RCC 7860 (cell line): Measurements from ENCODE around the gene LHPP.

Experiments
- DNase-seq: peaks from one replicate; pipeline ENCODE4 v3.0.0-alpha.2; 2015; ENCODE audit warnings: low spot score
- FAIRE-seq: peaks from 2 replicates; lab custom pipeline; 2012; peaks lifted over from hg19 to GRCh38; lab: Jason Lieb, UNC

Gene LHPP

GRCh38 chr10:124447751-124448466 is 13.7 kb upstream of the LHPP start:
- no peak for FAIRE-seq
- no peak for DNase-seq

DNA sequence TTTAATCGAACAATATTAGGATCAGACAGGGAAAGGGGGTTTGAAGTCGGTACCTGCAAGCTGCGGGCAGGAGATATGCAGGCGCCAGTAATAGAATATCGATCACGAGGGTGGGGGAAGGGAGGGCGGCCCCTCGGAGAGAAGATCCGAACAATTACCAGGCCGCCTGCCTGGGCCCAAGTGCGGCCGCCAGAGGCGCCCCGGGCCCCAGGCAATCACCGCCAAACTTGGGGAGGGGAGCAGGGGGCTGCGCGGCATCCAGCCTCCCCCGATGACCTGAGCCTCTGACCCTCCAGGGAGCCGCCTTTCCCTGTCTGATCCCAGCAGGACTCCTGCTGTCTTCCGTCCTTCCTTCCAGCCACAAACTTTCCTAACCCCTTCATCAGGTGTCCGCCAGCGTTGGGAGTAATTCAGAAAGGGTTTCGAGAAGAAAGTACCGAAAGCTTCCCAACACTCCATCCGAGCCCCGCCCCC is 12.9 kb upstream of the LHPP start:
- FAIRE-seq (no peak), DNase-seq (no peak)

DNA sequence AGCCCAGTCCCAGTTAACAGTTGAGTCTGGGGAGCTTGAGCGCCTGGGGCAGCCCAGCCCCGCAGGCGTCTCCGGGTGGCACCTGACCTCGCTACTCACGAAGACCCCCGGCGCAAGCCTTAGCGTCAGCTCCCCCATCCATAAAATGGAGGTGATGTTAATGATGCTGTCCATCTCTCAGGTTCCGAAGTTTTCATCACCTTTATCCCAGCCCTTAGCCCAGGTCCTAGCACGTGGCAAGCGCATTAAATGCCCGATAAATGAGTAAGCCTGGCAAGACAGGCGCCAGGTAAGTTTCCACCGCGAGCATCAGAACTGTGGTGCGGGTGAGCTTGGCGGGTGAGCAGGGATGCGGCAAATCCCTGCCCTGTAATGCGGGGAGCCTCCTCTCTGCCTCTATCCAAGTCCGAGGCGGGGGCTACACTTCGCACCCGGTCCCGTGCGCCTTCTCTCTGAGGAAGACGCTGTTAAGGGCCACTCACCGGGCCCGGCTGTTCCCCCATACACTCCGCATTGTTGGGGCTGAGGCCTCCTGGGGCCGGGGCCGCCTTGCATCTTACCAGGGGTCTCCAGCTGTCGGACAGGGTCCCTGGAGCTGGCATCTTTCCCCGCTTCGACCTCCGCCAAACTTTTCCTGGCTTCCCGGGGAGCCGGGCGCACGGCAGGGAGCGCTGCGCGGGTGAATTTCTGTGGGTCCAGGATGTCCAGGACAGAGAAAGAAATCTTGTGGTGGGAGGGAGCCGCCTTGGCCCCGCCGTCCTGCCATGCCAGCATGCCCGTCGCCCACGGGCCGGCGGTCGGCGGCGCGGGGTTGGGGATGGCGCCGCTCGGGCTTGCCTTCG is 12.2 kb upstream of the LHPP start:
- FAIRE-seq (no peak), DNase-seq (no peak)

DNA sequence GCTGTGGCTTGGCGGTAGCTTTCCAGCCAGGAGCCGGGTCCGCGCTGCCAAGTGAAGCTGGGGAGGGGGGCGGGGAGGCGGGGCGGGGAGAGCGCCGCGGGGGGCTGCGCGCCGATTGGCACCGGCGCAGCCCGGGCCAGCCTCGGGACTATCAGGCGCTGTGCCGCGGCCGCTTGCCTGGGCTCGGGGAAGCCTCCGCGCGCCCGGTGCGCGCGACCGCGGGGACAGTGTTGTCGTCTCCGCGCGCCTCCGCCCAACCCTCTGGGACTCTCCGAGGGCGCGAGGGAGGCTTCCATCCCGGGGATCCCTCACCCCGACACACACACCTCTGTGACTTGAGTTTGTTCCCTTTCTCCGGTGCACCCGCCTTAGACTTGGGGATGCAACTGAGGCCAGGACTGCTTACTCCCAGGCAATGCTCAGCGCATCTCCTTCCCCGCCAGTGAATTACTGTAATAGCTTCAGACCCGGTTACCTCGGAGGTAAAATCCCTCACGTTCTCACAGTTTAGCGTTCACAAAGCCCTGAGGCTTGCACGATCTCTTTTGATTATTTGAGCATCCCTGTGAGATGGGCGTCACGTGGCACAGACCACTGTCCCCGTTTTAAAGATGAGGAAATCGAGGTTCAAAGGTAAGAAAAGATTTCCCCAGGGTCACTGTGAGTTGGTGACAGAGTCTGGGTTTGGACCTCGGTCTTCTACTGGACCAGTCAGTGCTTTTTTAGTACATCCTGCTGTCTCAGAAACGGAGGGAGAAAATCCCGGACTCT is 11.4 kb upstream of the LHPP start, which contains the start of gene NKX1-2:
TSS of gene NKX1-2 (minus strand) at position 24 of the 771 bp plus-strand sequence. CDS start 92 bp downstream, outside the sequence.
- DNase-seq, result no peak
- no peak for FAIRE-seq

DNA sequence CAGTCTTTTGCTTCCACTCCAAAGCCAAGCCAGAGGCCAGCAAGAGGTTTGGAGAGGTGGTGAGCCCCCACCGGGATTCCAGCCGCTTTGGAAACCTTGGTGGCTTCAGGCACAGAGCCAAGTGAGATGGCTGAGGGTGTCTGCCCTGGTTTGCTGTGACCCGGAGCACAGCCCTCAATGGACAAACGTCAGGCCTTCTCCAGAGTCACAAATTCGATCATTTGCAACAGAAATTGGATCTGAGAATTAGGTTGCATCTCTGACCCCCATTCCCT is 10.9 kb upstream of the LHPP start:
- FAIRE-seq (no peak), DNase-seq (no peak)

DNA sequence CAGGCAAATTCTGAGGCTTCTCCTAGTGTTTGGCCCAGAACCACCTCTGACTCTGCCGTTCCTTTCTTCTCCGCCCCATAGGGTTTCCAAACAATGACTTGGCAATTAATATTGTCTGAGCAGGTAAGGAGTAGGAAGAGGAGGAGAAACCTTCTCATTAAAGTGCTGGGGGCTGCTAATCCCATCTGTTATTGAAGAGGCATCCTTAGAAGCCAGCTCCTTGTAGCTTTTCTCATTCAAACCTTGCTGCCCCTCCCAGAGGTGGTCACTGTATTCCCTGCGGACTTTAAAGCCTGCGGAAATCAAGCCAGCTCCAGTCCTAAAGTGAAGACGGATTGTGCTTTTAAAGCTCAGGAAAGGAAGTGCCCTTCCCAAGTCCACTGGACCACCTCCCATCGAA is 10.3 kb upstream of the LHPP start:
- DNase-seq (no peak), FAIRE-seq (no peak)

DNA sequence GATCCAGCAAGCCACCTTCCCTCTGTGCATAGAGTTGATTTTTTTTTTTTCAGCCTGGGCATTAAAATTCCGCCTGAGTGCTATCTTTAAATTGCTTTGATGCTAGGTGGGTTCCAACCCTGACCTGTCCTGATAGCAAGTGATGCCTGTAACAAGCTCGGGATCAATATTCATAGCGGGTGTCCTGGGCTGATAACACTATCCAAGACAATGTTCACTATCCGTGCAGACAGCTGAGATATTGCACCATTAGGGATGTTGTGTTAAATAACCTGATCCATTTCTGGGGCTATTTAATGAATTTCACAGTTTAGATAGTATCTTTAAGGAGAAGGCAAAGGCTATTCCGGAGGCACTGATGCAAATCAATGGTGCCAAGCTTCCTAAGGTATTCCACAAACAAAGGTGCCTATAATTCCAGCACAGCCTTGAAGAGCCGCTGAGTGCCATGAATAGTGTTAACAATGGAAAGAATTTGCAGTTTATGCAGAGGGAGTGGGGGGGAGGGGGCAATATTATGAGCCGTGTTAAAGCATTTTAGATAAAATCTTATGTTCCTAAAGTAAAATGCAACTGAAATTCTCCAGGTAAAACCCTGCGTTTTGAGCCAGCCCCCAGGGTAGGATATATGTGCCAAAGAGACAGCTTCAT is 7.5 kb upstream of the LHPP start:
- DNase-seq (no peak), FAIRE-seq (no peak)

GRCh38 chr10:124455441-124455840 is 6.2 kb upstream of the LHPP start:
- FAIRE-seq (no peak), DNase-seq (no peak)

GRCh38 chr10:124458473-124458872 is 3.1 kb upstream of the LHPP start:
- FAIRE-seq (no peak), DNase-seq (no peak)

GRCh38 chr10:124458889-124459288 is 2.7 kb upstream of the LHPP start:
- no peak for FAIRE-seq
- no peak for DNase-seq

- FAIRE-seq (no peak), DNase-seq (no peak)
Observed at GRCh38 chr10:124459395-124459794, 2.2 kb upstream of the LHPP start.

GRCh38 chr10:124460144-124460543 is 1.5 kb upstream of the LHPP start:
- DNase-seq (no peak), FAIRE-seq (no peak)

GRCh38 chr10:124462348-124462695 is 699 bp downstream of the LHPP start:
- DNase-seq, result no peak
- no peak for FAIRE-seq

GRCh38 chr10:124464028-124464965 is 2.7 kb downstream of the LHPP start:
- DNase-seq (no peak), FAIRE-seq (no peak)

DNA sequence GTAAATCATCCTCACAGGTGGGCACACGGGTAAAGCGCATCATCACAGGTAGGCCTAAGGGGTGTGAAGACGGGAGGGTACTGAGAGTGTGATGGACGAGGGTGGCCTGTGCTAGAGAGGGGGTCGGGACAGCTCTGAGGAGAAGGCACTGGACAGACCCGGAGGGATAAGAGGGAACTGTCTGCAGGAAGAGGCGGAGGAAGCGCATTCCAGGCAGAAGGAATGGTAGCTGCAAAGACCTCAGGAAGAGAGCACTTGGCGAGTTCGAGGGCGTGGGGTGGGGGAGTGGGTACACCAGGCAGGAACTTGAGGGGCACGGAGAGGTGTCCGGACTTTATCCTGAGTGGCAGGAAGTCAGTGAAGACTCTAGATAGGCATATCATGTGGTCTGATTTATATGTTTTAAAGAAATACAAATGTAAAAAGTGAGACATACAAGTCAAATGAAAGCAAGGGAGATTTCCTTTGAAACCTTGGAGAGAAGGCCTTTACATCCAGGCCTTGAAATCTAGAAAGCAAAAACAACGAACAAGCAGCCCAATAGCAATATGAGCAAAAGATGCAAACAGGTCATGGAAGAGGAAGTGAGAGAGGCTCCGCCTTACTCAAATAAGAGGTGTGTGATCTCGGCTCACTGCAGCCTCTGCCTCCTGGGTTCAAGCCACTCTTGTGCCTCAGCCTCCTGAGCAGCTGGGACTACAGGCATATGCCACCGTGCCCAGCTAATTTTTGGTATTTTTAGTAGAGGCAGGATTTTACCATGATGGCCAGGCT is 3.6 kb downstream of the LHPP start:
- no peak for DNase-seq
- no peak for FAIRE-seq

DNA sequence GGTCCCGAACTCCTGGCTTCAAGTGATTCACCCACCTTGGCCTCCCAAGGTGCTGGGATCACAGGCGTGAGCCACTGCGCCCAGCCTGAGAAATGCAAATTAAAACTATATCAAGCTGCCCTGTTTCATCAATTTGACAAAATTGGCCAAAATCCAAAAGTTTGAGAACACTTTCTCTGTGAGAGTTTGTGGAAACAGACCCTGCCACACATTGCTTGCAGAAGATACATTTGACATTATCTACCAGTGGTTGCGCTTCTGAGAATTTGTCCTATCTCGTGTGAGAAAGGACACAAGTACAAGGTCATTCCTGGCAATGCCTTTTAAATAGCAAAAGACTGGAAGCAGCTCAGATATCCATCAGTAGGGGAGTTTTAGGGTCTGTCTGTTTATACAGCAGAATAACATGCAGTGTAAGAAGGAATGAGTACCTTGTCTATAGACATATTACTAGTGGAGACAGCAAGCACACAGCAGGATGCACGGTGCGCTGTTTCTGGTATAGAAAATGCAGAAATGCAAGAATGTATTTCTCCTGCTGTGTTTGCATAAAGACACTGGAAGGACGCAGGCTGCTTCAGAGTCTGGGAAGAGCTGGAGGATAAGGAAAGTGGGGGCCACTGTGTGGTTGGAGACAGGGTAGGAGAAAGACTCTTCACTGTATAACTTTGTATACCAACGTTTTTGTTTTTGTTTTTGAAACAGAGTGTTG is 4.3 kb downstream of the LHPP start:
- DNase-seq (no peak), FAIRE-seq (no peak)

GRCh38 chr10:124467165-124467564 is 5.5 kb downstream of the LHPP start:
- FAIRE-seq (no peak), DNase-seq (no peak)

DNA sequence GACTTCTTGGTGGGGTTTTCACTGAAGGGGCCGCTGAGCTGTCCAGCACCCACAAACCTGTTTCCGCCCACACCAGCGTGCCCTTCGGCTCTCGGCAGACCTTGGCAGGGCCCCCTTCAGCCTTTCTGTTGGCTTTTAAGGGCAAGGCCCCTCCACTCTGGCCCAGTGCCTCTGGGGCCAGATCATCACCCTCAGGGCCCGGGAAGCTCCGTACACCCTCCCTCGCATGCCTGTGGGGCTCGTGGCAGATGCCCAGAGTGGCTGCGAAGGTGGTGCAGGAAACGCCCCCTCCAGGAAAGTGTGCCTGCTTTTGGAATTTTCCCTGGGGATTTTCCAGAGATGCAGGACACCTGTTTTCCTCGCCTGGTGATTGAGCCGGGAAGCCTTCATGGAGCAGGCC is 7.0 kb downstream of the LHPP start:
- FAIRE-seq (no peak), DNase-seq (no peak)
